Pancreas (tissue), 10 donors: ENCODE data around the gene COX6B2. TPM values are rescaled to one million over a fixed set of nuclear protein-coding genes. Genes with fewer than 3 reads are reported as not detected.

ENCODE experiments used
- ATAC-seq, 4 donors: fragments of 200-7000 bp; cut with Tn5 transposase; one replicate each; pipeline versions ENCODE4 v1.8.0 to v1.9.1; 2020; ENCODE audit warnings: mild to moderate bottlenecking in 4 of 4, moderate library complexity in 4 of 4
- DNase-seq, 6 donors: peaks; one replicate each; pipeline ENCODE4 v3.0.0-alpha.2; 2020
- FAIRE-seq: peaks from 2 replicates; lab custom pipeline; 2012; peaks lifted over from hg19 to GRCh38; lab: Jason Lieb, UNC
- H3K27ac ChIP-seq, 4 donors: fragments of 200-600 bp; sonication (generic); 1 replicate in 3 of 4; 2 replicates in 1 of 4; pipeline versions ENCODE4 v1.5.0 to v1.8.0; 2020
- H3K27me3 ChIP-seq, 4 donors: fragments of 200-600 bp; one replicate each; pipeline ENCODE4 v1.8.0; 2021
- H3K36me3 ChIP-seq, 3 donors: fragments of 200-600 bp; sonication (generic) in 1 of 3; one replicate each; pipeline versions ENCODE4 v1.5.0 to v1.8.0; 2020 to 2021
- H3K4me1 ChIP-seq, 3 donors: fragments of 200-600 bp; one replicate each; pipeline ENCODE4 v1.8.0; 2021
- H3K4me3 ChIP-seq, 4 donors: fragments of 200-600 bp; sonication (generic) in 2 of 4; one replicate each; pipeline versions ENCODE4 v1.5.0 to v1.8.0; 2020 to 2021
- H3K9me3 ChIP-seq, 4 donors: fragments of 200-600 bp; one replicate each; pipeline ENCODE4 v1.8.0; 2021
- WGBS, 2 donors: extraction: QIAGEN DNeasy Blood & Tissue Kit; methylation state at CpG; one replicate each; pipeline ENCODE4 v1.1.7; 2013; 5-methylcytosine and 5-hydroxymethylcytosine counted together
- intact Hi-C, 3 donors: fragments of 100-400 bp; cut with DNase I; formaldehyde crosslinking; loops; one replicate each; pipeline versions ENCODE4 v1.11.1 to v1.14.2; 2022
- polyA plus RNA-seq, 2 donors: library from polyadenylated mRNA; stranded (reverse); fragments of 200-250 nt; gene quantifications; one replicate each; pipeline ENCODE4 v1.2.3, GENCODE V29; 2013
- total RNA-seq, 6 donors: library from RNA; stranded (reverse); fragmentation: NEBNext Ultra II Directional in 4 of 6; extraction: Animal tissue kit (Norgen Biotek cat#: 25700) in 4 of 6; gene quantifications; one replicate each; pipeline versions ENCODE4 v1.2.1 to v1.2.4, GENCODE V29; 2021 to 2023
- TF ChIP-seq, protein P1 (sequence below), 4 donors: fragments of 200-600 bp; sonication (generic) in 3 of 4; IDR thresholded peaks; one replicate each; pipeline versions ENCODE4 v1.5.0 to v1.8.0; 2021; ENCODE audit warnings: antibody characterized with exemption in 4 of 4
- donor health status: healthy with polysubstance abuse.
- donor health status: DM: no; HTN: no; CAD: no; lungs with moderate emphysema.
- donor health status: DM: no; HTN: no; CAD: no.
- donor health status: control.
- donor health status: control.
- donor health status: Bipolar disorder and iron deficiency.
- donor health status: DM: yes; HTN: yes; CAD: no.
- donor health status: DM: no; HTN: no; CAD: no.
- donor health status: DM: no; HTN: no; CAD: no.
- donor health status: DM: yes; HTN: yes; CAD: no.

The COX6B2 gene
- total and polyA plus RNA-seq, 8 donors = 0.28 to 0.62 (median 0.42) TPM; not detected in 5

DNA sequence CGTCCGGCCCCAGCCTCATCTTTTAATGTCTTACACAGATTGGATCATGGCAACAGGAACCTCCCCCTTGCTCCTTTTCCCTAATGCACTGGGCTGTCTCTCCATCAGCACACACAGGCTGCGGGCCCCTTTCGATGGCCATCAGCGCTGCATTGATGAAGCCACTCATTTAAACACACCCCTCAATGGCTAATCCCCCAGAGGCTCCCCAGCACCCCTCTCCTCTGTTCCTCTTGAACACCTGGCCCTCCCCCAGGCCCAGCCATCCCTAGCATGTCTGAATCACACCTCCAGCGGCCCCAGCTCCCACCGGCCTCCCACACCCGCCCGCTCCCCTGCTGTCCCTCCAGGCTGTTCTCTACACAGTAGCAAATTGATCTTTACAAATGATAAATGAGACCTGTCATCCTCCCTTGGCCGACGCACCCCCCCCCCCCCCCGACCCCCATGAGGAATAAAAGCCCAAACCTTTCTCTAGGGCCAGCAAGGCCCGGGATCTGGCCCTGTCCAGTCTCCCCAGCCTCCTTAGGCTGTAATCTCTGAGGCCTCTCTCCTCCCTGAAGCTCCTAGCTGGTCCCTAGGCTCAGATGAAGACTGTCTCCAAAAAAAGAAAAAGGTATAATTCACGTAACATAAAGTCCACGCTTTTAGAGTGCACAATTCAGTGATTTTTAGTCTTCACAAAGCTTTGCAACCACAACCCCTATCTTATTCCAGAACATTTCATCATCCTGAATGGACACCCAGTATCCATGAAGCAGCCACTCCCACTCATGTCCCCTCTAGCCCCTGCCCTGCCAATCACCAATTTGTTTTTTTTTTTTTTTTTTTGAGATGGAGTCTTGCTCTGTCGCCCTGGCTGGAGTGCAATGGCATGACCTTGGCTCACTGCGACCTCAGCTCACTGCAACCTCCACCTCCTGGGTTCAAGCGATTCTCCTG, 38.6 kb upstream of the COX6B2 start:
- Histone ChIP-seq H3K4me3 (no peak overlapping the region), H3K27ac (no peak overlapping the region), H3K4me1 (peaks cover 0 to 6% (median 4%) of the 10 kb centered on the region in 3 donors), H3K27me3 (no peaks in the 10 kb centered on the region), H3K9me3 (no peaks in the 10 kb centered on the region), H3K36me3 (peaks cover 0 to 17% (median 5%) of the 10 kb centered on the region in 3 donors)
- TF ChIP-seq, protein P1, sequence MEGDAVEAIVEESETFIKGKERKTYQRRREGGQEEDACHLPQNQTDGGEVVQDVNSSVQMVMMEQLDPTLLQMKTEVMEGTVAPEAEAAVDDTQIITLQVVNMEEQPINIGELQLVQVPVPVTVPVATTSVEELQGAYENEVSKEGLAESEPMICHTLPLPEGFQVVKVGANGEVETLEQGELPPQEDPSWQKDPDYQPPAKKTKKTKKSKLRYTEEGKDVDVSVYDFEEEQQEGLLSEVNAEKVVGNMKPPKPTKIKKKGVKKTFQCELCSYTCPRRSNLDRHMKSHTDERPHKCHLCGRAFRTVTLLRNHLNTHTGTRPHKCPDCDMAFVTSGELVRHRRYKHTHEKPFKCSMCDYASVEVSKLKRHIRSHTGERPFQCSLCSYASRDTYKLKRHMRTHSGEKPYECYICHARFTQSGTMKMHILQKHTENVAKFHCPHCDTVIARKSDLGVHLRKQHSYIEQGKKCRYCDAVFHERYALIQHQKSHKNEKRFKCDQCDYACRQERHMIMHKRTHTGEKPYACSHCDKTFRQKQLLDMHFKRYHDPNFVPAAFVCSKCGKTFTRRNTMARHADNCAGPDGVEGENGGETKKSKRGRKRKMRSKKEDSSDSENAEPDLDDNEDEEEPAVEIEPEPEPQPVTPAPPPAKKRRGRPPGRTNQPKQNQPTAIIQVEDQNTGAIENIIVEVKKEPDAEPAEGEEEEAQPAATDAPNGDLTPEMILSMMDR (IDR thresholded peaks at IDR 0.05) = no peak
- ATAC-seq = no peak
- no peak for DNase-seq
- intact Hi-C loops = no loop called here
- FAIRE-seq = no peak
- WGBS, 2 donors = 73 to 74% methylated on average over 18 of the region's 18 CpGs

DNA sequence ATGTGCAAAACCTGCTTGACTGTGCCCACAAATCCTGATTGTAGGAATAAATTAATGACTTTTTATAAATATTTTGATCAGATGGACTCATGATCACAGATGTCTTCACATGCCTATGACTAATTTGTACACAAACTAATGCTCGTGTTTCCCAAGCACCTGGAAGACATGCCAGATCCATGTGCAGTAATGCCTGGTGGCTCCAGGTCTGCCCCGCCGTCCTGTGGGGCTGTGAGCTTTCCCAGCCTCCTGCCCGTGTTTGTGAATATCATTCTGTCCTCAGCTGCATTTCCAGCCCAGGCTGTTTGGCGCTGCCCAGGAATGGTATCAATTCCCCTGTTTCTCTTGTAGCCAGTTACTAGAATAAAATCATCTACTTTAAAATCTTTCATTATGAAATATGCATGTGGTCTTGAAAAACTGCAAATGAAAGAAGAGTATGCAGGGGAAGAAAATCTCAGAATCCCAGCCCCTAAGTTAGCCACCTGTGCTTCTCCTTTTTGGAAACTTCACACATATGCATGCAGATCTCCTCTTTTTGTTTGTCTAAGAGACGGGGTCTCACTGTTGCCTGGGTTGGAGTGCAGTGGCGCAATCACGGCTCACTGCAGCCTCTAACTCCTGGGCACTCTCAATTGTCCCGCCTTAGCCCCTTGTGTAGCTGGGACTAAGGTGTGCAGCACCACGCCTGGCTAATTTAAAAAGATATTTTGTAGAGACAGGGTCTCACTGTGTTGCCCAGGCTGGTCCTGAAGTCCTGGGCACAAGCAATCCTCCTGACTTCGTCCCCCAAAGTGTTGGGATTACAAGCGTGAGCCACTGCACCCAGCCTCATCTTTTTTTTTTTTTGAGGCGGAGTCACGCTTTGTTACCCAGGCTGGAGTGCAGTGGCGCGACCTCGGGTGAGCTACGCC, 37.4 kb upstream of the COX6B2 start:
- Histone ChIP-seq H3K36me3 (peaks cover 0 to 23% (median 11%) of the 10 kb centered on the region in 3 donors), H3K9me3 (no peaks in the 10 kb centered on the region), H3K4me3 (no peak overlapping the region), H3K27me3 (no peaks in the 10 kb centered on the region), H3K27ac (no peak overlapping the region), H3K4me1 (peaks cover 8 to 17% (median 15%) of the 10 kb centered on the region in 3 donors)
- FAIRE-seq (no peak), ATAC-seq (no peak), DNase-seq (no peak)
- intact Hi-C loops = no loop called here
- 82% methylated on average over 18 of the region's 18 CpGs for WGBS, 2 donors
- TF ChIP-seq, protein P1 (IDR thresholded peaks at IDR 0.05) = no peak

DNA sequence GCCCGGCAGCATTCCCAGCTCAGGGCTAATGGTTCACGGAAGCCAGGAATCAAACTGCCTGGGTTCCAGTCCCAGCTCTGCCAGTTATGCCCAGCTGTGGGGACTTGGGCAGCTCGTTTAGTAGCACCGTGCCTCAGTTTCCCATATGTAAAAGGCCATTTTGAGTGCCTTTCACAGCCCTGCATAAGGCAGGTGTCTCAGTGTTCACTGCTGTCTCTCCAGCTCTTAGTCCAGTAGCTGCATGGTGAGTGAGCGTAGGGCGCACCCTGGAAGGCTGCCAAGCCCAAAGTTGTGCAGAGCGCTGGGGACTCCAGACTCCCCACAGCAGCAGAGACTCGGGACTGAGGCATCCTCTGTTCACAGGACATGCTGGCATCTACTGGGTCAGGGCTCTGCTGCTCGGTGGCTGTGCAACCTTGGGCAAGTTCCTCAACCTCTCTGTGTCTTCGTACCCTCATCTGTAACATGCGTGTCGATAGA, 36.7 kb upstream of the COX6B2 start:
- H3K27ac ChIP-seq = no peak overlapping the region

DNA sequence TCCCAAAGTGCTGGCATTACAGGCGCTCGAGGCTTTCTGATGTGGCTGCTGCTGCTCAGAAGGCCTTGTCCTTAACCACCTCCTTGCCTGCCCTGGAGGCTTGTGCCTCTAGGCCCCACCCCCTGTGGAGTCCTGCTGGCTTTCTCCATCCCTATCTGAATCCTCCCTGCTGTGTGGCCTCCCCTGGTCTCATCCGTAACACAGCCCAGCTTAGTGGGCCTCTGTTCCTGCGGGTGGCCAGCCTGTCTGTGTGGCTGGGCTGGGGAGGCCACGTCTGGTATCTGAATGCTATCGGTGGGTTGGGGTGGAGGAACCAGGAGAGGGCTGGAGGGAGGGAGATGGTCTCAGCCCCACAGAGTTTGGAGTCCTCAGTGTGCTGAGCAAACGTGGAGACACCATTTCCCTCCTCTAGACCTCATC, 36.0 kb upstream of the COX6B2 start:
- FAIRE-seq (no peak), ATAC-seq (no peak), DNase-seq (no peak)
- intact Hi-C loops = no loop called here
- Histone ChIP-seq H3K4me3 (no peak overlapping the region), H3K9me3 (no peaks in the 10 kb centered on the region), H3K27me3 (no peaks in the 10 kb centered on the region), H3K4me1 (peaks cover 10 to 17% (median 17%) of the 10 kb centered on the region in 3 donors), H3K27ac (no peak overlapping the region), H3K36me3 (peaks cover 0 to 23% (median 11%) of the 10 kb centered on the region in 3 donors)
- TF ChIP-seq, protein P1 (IDR thresholded peaks at IDR 0.05) = no peak
- 83 to 85% methylated on average over 7 of the region's 7 CpGs for WGBS, 2 donors

More for the DNA sequence above, 36.7 kb upstream of the COX6B2 start:
- no peak overlapping the region for H3K4me3 ChIP-seq
- TF ChIP-seq, protein P1 (IDR thresholded peaks at IDR 0.05) = no peak
- H3K4me1 ChIP-seq = peaks cover 10 to 17% (median 17%) of the 10 kb centered on the region in 3 donors
- H3K36me3 ChIP-seq = peaks cover 0 to 23% (median 11%) of the 10 kb centered on the region in 3 donors
- FAIRE-seq = no peak
- WGBS, 2 donors = 86 to 90% methylated on average over 12 of the region's 12 CpGs
- no peaks in the 10 kb centered on the region for H3K9me3 ChIP-seq
- no peak for ATAC-seq
- intact Hi-C loops = no loop called here
- H3K27me3 ChIP-seq = no peaks in the 10 kb centered on the region
- DNase-seq = no peak
